GM19035 (cell line): Measurements from ENCODE around the gene KLHL40.
"Not testable (repeated sequence)": the region's sequence is repeated elsewhere in the genome, so short reads cannot be mapped to it uniquely, and the experiment has no call there.

ENCODE experiments used
- ATAC-seq: cut with Tn5 transposase; IDR thresholded peaks from one replicate; pipeline ENCODE4 v1.9.1; 2021; ENCODE audit not compliant: unreplicated experiment

The KLHL40 gene

DNA sequence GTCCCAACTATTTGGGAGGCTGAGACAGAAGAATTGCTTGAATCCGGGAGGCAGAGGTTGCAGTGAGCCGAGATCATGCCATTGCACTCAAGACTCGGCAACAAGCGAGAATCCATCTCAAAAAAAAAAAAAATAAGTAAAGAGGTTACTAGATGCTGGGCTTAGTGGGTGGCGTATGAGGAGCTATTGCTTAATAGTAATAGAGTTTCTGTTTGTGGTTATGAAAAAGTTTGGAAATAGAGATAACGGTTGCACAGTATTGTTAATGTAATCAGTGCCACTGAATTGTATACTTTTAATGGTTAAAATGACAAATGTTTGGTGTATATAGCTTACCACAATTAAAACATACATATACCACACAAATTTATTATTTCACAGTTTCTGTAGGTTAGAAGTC, 32.0 kb downstream of the KLHL40 start:
- ATAC-seq, result no peak

DNA sequence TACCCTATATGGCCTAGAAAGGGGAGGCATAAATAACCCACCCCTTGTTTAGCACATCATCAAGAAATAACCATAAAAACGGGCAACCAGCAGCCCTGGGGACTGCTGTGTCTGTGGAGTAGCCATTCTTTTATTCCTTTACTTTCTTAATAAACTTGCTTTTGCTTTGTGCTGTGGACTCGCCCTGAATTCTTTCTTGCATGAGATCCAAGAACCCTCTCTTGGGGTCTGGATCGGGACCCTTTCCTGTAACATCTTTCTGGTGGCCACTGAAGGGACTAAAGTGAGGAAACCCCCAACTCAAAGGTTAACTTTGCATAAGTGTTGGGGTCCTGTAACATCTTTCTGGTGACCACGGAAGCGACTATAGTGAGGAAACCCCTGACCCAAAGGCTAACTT, 33.0 kb downstream of the KLHL40 start:
- no peak for ATAC-seq

DNA sequence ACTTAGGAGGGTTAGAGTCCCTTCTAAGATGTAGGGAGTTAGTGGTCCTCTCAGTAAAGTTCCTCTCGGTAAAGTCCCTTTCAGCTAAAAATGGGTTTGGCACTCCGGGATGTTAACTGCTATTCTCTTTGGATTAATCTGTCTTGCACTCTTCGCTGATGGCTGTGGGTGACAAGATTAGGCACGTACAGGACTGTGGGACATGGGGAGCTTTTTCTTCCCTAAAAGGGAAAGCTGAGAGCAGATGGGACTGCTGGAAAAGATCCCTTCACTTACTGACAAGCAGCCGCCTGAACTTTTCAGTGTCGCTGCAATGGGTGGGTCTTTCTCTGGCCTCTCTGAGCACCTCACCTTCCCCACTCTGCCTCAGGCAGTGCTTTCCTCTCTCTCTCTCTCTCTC, 33.7 kb downstream of the KLHL40 start:
- ATAC-seq, result no peak

DNA sequence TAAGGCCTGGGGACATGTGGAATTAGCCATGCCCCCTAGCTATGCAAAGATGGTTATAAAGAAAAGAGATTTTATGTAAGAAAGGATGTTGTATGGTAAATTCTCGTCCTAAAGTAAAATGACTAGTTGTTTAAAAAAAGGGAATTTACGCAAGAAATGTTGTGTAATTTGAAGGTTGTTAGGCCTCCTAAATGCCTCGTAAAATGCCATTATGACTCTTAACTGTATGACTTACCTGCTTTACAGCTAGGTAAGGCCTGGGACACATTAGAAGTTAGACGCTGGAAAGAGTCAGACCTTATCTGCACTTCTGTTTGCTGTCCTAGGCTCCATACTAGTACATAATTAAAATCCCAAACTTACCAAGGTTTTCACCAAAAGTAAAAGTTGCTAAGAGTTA, 34.8 kb downstream of the KLHL40 start:
- ATAC-seq, result no peak

DNA sequence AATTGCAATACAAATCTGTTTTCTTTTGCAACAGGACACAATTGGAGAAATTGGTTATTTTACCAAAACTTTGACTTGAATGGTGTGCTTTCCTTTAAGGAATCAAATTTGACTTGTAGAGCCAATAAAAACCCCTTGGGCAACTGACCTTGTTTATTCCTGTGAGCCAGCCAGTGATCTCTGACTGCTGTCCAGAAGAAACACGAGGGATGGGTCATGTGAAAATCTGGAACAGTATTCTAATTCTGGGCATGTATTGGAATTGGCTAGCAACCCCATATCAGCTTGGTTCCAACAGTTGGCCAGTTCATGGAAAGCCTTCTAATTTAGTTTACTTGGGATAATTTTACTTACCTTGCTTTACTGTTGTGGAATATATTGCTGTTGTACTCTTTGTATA, 36.4 kb downstream of the KLHL40 start:
- ATAC-seq, result no peak

DNA sequence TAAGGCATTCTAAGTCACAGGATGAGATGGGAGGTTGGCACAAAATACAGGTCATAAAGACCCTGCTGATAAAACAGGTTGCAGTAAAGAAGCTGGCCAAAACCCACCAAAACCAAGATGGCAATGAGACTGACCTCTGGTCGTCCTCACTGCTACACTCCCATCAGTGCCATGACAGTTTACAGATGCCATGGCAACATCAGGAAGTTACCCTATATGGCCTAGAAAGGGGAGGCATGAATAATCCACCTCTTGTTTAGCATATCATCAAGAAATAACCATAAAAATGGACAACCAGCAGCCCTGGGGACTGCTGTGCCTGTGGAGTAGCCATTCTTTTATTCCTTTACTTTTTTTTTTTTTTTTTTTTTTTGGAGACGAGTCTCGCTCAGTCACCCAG, 37.1 kb downstream of the KLHL40 start:
- ATAC-seq, result not testable (repeated sequence)

DNA sequence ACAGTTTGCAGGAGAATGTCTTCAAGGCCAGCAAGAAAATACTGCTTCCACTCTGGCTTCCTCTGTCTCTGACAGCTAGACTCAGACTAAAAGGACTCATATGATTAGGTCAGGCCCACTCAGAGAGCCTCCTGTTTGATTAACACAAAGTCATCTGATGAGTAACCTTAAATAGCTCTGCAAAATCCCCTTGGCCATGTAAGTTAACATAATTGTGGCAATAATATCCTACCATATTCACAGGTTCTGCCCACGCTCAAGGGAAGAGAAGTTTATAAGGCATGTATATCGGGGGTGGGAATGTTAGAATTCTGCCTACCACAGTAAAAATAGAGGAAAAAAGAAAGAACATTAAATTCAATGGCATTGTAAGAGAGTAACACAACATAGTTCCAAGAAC, 37.9 kb downstream of the KLHL40 start:
- no peak for ATAC-seq

DNA sequence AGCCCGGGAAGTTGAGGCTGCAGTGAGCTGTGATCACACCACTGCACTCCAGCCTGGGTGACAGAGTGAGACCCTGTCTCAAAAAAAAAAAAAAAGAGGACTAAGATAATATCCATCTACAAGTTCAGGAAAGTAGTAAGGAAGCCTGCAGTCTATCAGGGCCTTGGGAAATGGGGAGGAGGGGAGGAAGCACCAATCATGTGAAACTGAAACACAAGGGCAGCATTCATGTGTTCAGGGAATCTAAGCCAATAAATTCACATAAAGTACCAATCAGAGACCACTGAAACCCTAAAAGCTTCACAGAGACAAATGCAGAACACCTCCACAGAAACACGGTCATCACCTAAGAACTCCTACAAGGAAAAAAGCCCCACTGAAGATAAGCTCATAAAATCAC, 40.1 kb downstream of the KLHL40 start:
- no peak for ATAC-seq

DNA sequence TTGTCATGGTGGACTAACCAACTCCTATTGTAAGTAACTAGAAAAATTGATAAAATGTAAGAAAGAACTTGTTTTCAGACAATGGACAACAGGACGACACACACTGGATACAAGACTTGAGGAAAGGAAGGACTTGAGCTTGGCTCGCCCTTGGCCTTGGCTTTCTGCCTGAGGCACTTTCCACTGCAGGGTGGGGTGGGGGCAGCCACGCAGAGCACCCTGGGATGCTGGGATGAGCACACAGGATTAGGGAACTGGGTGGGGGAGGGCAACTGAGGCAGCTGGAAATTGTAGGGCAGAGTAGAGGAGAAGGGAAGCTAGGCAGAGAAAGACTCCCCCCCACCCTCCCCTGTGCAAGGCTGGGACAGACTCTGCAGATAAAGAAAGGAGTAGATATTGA, 42.7 kb downstream of the KLHL40 start:
- no peak for ATAC-seq

DNA sequence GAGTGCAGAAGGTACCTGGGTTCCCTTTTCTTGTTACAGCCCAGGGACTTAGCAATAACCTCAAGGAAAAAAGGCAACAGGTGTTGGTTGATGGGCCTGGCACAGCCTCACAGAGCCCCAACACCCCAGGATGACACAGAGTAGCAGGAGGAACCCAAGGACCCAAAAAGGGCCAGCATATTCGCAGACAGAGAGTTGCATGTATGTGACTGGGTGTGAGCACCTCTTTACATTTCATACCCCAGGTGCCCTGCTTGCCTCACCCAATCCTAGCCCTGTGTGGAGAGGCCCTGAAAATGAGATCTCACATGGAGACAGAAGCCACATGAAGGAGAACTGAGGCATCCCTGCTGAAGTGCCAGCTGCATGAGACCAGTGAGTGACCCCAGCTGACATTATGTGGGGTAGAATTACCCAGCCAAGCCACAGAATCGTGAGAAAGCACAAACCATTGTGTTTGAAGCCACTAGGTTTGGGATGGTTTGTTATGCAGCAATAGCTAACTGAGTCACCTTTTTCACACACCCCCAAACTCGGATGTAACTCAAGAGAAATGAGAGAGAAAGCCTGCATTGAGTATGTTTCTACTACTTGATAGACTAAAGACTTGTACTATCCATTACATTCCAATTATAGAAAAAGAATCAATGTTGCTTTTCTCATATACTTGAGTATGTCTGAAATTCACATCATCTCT, 43.5 kb downstream of the KLHL40 start:
- no peak for ATAC-seq

DNA sequence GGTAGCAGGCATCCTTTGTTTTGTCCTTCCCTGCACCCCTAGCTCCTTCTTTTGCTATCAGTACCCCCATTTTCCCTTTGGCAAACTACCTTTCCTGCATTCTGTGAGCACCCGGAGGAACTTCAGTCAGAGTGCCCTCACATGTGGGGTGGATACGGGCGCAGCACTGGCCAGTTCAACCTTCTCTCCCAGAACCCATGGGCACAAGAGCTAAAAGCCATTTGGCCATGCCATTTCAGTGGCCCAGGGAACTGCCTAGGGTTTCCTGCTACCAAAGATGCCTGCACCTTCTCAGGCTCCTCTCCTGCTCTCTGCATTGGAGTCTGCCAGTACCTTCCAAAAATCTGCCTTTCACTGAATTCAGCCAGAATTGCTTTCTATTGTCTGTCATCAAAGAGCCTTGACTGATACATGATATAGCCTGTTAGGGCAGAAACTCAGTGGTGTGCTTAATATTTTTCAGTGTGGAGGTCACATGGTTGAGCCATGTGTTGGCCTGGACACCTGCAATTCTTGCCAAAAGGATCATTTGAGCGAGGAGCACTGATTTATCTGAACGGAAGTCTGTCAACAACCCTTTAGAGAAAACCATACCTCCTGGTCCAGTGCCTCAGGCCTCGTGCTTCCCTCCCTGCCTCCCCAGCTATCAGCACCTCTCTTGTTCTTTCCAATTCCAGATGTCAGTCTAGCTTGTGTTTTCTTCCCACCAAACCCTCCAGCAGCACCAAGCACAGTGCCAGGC, 44.2 kb downstream of the KLHL40 start:
- no peak for ATAC-seq

DNA sequence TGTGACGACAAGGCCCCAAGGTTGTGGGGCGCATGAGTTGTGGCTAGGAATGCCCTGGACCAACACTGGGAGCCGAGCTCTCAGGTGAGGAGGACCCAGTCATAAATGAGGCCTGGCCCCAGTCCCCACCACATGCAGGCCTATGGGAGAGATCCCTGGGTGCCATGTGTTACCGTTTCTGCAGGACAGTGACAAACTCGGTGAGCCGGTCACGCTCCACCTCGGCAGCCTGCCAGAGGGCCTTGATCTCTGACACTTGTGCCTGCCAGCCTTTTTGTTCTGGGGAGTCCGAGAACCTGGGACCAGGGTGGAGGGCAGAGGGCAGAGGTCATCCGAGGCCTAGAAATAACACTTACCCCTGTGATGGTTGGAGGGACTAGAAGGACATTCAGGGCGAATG, 45.0 kb downstream of the KLHL40 start:
- no peak for ATAC-seq

DNA sequence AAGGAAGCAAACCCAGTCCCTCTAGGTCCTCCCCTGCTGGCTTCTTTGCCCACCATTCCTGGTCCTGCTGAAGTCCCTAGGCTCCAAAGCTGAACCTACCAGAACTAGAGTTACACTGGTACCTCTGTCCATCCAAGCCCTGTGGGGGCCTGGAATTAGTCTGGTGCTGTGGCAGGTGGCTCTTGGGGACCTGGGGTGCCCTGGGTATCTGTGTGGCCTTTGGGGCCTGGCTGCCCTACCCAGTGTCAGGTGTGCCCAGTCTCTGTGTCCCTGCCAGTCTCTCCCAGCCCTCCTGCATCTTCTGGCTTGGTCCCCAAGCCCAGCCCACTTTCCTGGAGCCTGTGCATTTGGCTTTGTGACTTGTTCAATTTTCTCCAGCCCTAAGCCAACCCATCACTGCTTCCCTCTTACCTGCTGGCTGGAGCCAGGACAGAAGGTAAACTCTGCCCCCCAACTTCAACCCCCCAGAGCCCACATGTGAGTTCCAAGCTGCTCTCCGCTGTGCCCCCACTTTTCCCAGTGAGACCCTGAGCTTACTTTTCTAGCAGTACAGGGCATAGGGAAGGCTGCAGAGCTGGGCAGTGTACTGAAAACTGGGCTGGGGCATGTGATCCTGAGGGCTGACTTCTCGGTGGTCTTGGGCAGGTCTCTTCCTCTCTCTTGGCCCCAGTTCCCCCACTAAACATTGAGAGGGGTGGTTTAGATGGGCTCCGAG, 45.5 kb downstream of the KLHL40 start:
- no peak for ATAC-seq

DNA sequence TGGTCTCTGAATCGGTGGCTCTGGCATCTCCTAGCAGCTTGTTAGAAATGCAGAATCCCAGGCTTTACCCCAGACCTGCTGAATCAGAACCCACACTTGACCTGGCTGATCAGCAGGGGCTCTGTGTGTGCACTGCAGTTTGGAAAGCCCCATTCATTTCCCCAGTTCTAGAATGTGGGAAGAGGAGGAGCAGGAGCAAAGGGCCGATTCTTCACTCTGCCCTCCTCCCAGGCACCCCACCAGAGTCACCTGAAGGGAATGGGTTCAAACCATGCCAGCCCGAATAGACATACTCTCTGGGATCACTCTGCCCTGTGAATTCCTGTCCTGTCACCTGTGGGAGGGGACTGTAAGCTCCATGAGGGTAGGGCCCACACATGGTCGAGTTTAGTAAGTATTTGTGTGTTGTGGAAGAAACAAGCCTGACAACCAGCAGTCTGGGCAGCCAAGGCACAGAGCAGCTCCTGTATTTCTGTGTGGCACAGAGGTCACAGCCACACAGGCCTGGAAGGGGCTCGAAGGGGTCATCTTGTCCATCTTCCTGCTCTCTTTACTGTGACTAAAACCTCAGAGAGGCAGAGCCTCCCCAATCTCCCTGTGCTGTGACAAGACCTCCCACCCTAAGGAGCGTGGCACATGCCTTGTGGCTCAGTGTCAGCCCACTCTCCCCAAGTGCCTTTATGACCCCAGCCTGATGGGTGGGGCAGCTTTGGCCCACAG, 46.3 kb downstream of the KLHL40 start:
- ATAC-seq, result no peak

DNA sequence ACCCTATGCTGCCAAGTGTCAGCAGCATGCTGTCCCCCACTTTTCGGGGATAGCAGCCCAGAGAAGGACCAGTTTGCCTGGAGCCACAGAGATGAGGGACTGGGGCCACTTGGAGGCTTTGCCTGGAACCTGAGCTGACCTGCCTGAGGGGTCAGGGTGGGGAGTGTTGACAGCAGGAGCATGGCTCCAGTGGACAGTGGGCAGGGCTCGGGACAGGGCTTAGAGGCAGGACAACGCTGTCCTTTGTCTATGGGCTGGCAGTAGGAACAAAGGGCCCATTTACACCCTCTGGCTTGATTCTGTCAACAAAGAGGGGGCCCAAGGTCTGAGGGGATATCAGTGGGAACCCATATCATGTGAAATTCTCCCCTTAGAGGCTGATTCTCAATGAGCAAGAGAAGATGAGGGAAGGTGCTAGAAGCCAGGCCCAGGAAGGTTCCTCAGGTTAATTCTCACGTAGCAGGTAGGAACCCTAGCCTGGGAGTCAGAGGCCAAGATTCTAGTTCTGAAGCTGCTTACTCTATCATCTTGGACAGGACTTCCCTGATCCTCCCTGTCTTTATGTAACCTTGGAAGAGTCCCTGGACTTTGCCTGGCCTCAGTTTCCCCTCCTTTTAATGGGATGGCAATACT, 47.0 kb downstream of the KLHL40 start:
- no peak for ATAC-seq

DNA sequence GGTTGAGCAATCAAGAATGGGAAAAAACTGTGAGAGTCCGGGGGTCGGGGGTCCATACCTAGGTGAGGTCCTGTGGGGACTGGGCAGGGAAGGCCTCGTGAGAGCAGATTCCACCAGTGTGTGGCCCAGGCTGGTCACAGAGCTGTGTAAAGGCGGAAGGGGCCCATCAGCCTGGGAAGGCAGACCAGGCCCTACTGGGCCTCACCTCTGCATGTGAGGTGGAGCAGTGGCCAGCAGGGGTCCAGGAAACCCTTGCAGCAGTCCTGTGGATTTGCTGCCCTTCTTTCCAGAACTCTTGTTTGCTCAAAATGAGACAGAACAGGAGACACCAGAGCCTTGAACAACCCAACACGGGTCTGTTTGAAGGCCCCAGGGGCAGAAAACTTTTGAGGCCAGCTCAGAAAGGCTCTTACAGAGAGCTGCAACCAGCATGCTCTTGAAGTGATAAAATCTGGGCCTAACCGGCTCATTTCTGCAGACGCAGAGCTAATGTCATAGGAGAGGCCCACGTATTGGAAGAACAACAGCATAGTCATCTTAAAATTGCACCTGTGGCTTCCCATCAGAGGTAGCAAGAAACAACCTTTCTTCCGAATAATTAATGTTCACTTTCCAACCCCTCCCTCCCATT, 47.6 kb downstream of the KLHL40 start:
- no peak for ATAC-seq

DNA sequence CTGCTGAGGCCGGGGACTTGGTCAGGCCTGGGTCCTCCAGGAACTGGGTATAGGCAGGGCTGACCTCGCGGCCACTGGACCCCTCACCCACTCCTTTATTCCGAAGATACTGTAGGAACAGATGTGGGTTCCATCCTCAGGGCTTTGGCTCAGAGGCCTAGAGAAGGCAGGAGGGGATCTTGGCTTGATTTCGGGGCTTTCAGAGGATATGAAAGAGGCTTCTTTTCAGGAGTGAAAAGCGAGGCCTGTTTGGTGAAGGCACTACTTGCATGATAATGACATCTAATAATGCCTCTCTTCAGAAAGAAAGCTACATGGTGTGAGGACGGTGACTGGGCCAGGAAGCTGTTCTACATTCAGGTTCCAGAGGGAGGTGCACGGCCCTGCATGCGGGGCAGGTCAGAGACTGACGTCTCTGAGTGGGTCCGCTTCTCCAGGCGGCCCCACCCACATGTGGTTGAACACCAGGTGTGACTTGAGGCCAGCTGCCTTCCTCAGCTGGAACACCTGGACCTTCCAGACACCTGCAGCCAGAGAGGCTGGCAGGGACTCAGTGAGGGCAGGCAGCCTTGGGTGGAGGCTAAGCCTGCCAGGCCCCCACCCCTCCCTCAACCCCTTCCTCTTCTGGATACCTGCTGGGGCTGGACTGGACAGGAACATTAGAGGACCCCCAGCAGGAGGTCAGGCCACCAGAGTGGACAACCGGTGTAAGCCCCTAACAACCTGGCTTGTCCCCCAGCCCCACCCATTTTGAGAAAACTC, 48.3 kb downstream of the KLHL40 start:
- no peak for ATAC-seq

DNA sequence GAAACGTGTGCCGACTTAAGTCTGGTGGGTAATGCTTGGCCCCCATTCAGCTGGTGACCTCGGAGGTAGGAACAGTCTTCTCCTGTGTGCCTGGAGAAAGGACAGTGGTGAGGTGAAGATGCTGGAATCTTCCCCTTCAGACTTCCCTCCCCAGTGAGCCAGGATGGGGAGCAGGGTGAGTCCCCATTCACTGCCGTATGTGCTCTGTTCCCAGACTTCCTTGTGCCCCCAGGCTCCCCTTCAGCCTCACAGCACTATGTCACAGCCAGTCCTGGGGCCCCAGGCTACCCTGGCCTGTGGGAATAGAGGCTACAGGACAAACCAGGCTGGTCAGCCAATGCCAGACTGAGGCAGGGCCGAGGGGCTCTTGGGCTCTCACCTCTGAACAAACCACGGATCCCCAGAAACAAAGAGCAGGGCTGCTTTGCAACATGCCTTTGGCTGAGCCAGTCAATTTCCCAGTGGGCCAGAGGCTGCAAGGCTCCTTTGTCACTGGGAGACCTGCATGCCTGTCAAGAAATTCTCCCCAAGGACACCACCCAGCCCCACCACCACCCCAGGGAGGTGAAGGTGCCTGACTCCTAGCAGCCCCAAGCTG, 49.0 kb downstream of the KLHL40 start:
- ATAC-seq, result no peak

DNA sequence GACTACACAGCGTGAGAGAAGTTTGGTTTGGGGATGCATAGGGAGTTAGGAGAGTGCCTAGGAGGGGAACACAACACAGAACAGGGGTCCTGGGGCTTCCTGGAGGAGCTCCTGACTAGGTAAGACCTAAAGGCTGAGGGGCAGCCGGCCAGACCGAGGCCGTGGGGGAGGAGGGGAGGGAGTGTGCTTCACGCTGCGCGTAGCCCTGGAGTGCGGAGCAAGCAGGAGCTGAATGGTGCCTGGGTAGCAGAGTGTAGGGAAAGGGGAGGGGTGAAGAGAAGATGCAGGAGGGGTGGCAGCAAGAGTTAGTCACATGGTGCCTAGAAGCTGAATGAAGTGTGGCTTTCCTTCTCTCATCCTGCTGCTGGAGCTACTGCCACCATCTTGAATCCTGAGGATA, 49.7 kb downstream of the KLHL40 start:
- no peak for ATAC-seq
